ENCODE results near the gene GALNT10. TPM values are rescaled to one million over a fixed set of nuclear protein-coding genes. Genes with fewer than 3 reads are reported as not detected.

GALNT10 gene
- polyA plus RNA-seq, 1 experiment: 203 TPM

- Histone ChIP-seq H3K36me3 (ENCODE audit: control insufficient read depth, insufficient read depth, low read length) (no peaks in the 10 kb centered on the region), H3K4me3 (ENCODE audit: low read depth, low read length) (no peak overlapping the region), H3K27me3 (ENCODE audit: control insufficient read depth, insufficient read depth, low read length) (peaks cover 10% of the 10 kb centered on the region)
- ChIA-PET CTCF (interaction anchor here (1.4 kb wide), 1 partner anchor 12 kb away, joined by 5 read pairs; no protein-coding TSS in a partner anchor), POLR2A (no interaction called here)
- DNase-seq (ENCODE audit: low read depth): no peak
- TF ChIP-seq CTCF (IDR thresholded peaks at IDR 0.05; ENCODE audit: insufficient read depth, low read depth, low read length): no peak
Observed at GRCh38 chr5:154166901-154167791, 23.4 kb upstream of the GALNT10 start.

- no peak for TF ChIP-seq CTCF (IDR thresholded peaks at IDR 0.05; ENCODE audit: insufficient read depth, low read depth, low read length)
- Histone ChIP-seq H3K27me3 (ENCODE audit: control insufficient read depth, insufficient read depth, low read length) (peaks cover 11% of the 10 kb centered on the region), H3K36me3 (ENCODE audit: control insufficient read depth, insufficient read depth, low read length) (no peaks in the 10 kb centered on the region), H3K4me3 (ENCODE audit: low read depth, low read length) (no peak overlapping the region)
- ChIA-PET POLR2A (no interaction called here), CTCF (interaction anchor here (1.0 to 1.4 kb wide), 2 partner anchors 11 to 16 kb away, joined by 3 to 5 read pairs; no protein-coding TSS in a partner anchor)
- no peak for DNase-seq (ENCODE audit: low read depth)
Observed at GRCh38 chr5:154168395-154168794, 22.1 kb upstream of the GALNT10 start.

- no peaks in the 10 kb centered on the region for H3K36me3 ChIP-seq (ENCODE audit: control insufficient read depth, insufficient read depth, low read length)
- no peak for DNase-seq (ENCODE audit: low read depth)
- H3K27me3 ChIP-seq (ENCODE audit: control insufficient read depth, insufficient read depth, low read length): peaks cover 3% of the 10 kb centered on the region
- CTCF ChIA-PET: interaction anchor here (0.9 to 2.4 kb wide), 3 partner anchors 9 to 232 kb away, joined by 4 to 6 read pairs (median 5); no protein-coding TSS in a partner anchor
- POLR2A ChIA-PET: no interaction called here
- TF ChIP-seq CTCF (IDR thresholded peaks at IDR 0.05; ENCODE audit: insufficient read depth, low read depth, low read length): no peak
- H3K4me3 ChIP-seq (ENCODE audit: low read depth, low read length): no peak overlapping the region
Observed at GRCh38 chr5:154172785-154173184, 17.7 kb upstream of the GALNT10 start.

- peaks cover 3% of the 10 kb centered on the region for H3K27me3 ChIP-seq (ENCODE audit: control insufficient read depth, insufficient read depth, low read length)
- ChIA-PET POLR2A (no interaction called here), CTCF (interaction anchor here (1.0 to 2.9 kb wide), 7 partner anchors 10 to 231 kb away, joined by 3 to 15 read pairs (median 8); partner anchors contain the start of gene GALNT10)
- no peak for DNase-seq (ENCODE audit: low read depth)
- TF ChIP-seq CTCF (IDR thresholded peaks at IDR 0.05; ENCODE audit: insufficient read depth, low read depth, low read length): no peak
- H3K4me3 ChIP-seq (ENCODE audit: low read depth, low read length): no peak overlapping the region
- H3K36me3 ChIP-seq (ENCODE audit: control insufficient read depth, insufficient read depth, low read length): no peaks in the 10 kb centered on the region
Observed at GRCh38 chr5:154174091-154174490, 16.4 kb upstream of the GALNT10 start.

- no peak for DNase-seq (ENCODE audit: low read depth)
- POLR2A ChIA-PET: interaction anchor here (0.5 kb wide), 1 partner anchor 106 kb away, joined by 6 read pairs; no protein-coding TSS in a partner anchor
- no peak overlapping the region for H3K4me3 ChIP-seq (ENCODE audit: low read depth, low read length)
Observed at GRCh38 chr5:154176181-154176580, 14.4 kb upstream of the GALNT10 start.

More at GRCh38 chr5:154176181-154176580, 14.4 kb upstream of the GALNT10 start:
- no peaks in the 10 kb centered on the region for H3K36me3 ChIP-seq (ENCODE audit: control insufficient read depth, insufficient read depth, low read length)
- CTCF ChIA-PET: interaction anchor here (0.8 to 2.9 kb wide), 4 partner anchors 13 to 1644 kb away, joined by 3 to 15 read pairs (median 4); partner anchors contain the start of gene GALNT10
- peaks cover 3% of the 10 kb centered on the region for H3K27me3 ChIP-seq (ENCODE audit: control insufficient read depth, insufficient read depth, low read length)
- no peak for TF ChIP-seq CTCF (IDR thresholded peaks at IDR 0.05; ENCODE audit: insufficient read depth, low read depth, low read length)
